GM10266 (cell line): Measurements from ENCODE around the gene GPR37L1.

ENCODE experiments used
- DNase-seq: peaks from one replicate; pipeline ENCODE4 v3.0.0; 2012; ENCODE audit errors: extremely low spot score
- CTCF ChIP-seq: IDR thresholded peaks from 2 replicates; pipeline ENCODE4 v1.5.1; 2012; ENCODE audit warnings: mild to moderate bottlenecking, low read depth; ENCODE audit not compliant: control insufficient read depth, insufficient read depth; ENCODE audit errors: missing control alignments

Gene GPR37L1

DNA sequence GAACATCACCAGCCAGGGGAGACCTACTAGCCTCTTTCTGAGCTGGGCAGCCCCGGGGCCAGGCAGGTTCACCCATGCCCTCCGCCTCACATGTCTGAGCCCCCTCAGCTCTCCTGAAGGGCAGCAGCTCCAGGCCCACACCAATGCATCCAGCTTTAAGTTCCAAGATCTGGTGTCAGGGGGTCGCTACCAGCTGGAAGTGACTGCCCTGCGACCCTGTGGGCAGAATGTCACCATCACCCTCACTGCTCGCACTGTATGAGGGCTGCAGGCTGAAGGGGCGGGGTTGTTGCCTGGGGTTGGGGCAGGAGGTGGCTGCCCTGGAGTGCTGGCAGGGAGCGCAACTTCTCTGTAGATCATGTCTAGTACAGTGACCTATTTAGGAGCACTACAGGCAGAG lies 46.1 kb downstream of the GPR37L1 start:
- no peak for DNase-seq
- no peak for TF ChIP-seq CTCF

- no peak for DNase-seq
- TF ChIP-seq CTCF, result no peak
These were observed 48.0 kb downstream of the GPR37L1 start for GRCh38 chr1:202170726-202171125.

DNA sequence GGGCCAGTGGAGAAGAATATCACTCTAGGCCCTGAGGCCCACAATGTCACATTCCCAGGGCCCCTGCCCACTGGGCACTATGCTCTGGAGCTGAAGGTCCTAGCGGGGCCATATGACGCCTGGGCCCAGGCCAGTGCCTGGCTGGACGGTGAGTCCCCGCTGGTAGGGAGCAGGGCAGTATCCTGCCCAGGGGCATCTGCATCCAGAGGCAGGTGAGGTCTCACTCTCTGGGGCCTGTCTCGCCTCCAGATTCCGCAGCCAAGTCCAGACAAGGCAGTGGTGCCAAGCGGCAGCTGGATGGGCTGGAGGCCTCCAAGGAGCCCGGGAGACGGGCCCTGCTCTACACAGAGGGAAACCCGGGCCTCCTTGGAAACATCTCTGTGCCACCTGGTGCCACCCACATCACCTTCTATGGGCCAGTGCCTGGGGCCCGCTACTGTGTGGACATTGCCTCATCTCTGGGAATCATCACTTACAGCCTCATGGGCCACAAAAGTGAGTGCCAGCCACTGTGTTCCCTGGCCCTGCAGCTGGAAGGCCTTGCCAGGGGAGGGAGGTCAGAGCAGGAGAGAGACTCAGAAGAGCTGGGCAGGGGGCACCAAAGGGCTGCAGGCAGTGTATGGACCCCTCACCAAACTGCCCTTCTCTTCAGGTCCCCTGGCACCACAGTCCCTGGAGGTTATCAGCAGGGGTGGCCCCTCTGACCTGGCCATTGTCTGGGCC lies 48.7 kb downstream of the GPR37L1 start:
- no peak for TF ChIP-seq CTCF
- DNase-seq, result no peak

DNA sequence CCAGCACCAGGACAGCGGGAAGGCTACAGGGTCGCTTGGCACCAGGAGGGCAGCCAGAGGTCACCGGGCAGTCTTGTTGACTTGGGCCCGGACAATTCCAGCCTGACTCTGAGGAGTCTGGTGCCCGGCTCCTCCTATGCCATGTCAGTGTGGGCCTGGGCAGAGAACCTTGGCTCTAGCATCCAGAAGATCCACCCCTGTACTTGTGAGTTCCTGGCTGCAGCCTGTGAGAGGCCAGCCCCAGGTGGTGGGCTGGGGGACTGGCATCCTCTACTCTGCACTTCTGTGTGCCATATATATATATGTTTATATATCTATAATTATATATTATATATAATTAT lies 49.3 kb downstream of the GPR37L1 start:
- no peak for TF ChIP-seq CTCF
- no peak for DNase-seq

- no peak for DNase-seq
- no peak for TF ChIP-seq CTCF
These were observed 51.3 kb downstream of the GPR37L1 start for GRCh38 chr1:202173993-202174392.

- no peak for DNase-seq
- no peak for TF ChIP-seq CTCF
These were observed 54.5 kb downstream of the GPR37L1 start for GRCh38 chr1:202176949-202177927.
